ENCODE measurements around the gene MBTPS1. TPM values are rescaled to one million over a fixed set of nuclear protein-coding genes. Genes with fewer than 3 reads are reported as not detected.
A peak's percentile ranks its signal among the peaks of the same experiment; 100 is the strongest.

Gene MBTPS1
- 100 to 1,000 TPM; 126 to 185 (median 166) TPM for total RNA-seq

GRCh38 chr16:84116720-84117493 lies at the start of gene MBTPS1:
Gene MBTPS1, minus strand, starts transcription at chr16:84116942. Its CDS starts 15,159 bp downstream, at chr16:84101783.
- peak; percentile 98 for DNase-seq
- no peaks in the 10 kb centered on the region for H3K36me3 ChIP-seq
- peak; percentile 59 to 95 for TF ChIP-seq POLR2A (IDR thresholded peaks at IDR 0.05)
- TF ChIP-seq CTCF (IDR thresholded peaks at IDR 0.05): peak in 2 of 6 experiments; percentile 2 to 63
- no peaks in the 10 kb centered on the region for H3K27me3 ChIP-seq
- no peaks in the 10 kb centered on the region for H3K9me3 ChIP-seq
- peaks cover 17 to 24% of the 10 kb centered on the region in 2 donors for H3K4me1 ChIP-seq
- H3K4me3 ChIP-seq (replicated peaks in 1 of 3): peak within 1 kb of the TSS; percentile 81 to 93 (median 88)
- intact Hi-C loops (cut with DNase I): no loop called here
- 0 to 1% methylated on average over 26 to 31 of the region's 94 CpGs for WGBS, 2 donors
- H3K27ac ChIP-seq: peak within 1 kb of the TSS; percentile 66 to 92 (median 68)

GRCh38 chr16:84165746-84166145 lies 49.0 kb upstream of the MBTPS1 start:
- 94 to 95% methylated on average over 7 of the region's 7 CpGs for WGBS, 2 donors
- intact Hi-C loops (cut with DNase I): no loop called here
- Histone ChIP-seq H3K36me3 (no peaks in the 10 kb centered on the region), H3K27ac (no peak overlapping the region), H3K27me3 (no peaks in the 10 kb centered on the region), H3K4me3 (replicated peaks in 1 of 3) (no peak overlapping the region), H3K4me1 (no peaks in the 10 kb centered on the region), H3K9me3 (no peaks in the 10 kb centered on the region)
- TF ChIP-seq POLR2A (IDR thresholded peaks at IDR 0.05): no peak
- TF ChIP-seq CTCF (IDR thresholded peaks at IDR 0.05): no peak
- no peak for DNase-seq

- Histone ChIP-seq H3K27me3 (no peaks in the 10 kb centered on the region), H3K9me3 (no peaks in the 10 kb centered on the region), H3K4me1 (no peaks in the 10 kb centered on the region), H3K36me3 (no peaks in the 10 kb centered on the region), H3K27ac (no peak overlapping the region), H3K4me3 (replicated peaks in 1 of 3) (no peak overlapping the region)
- intact Hi-C loops (cut with DNase I): no loop called here
- no peak for TF ChIP-seq POLR2A (IDR thresholded peaks at IDR 0.05)
- no peak for TF ChIP-seq CTCF (IDR thresholded peaks at IDR 0.05)
- DNase-seq: no peak
- WGBS, 2 donors: 67 to 68% methylated on average over 3 of the region's 3 CpGs
Measured at GRCh38 chr16:84161801-84162200, 45.1 kb upstream of the MBTPS1 start.

- intact Hi-C loops (cut with DNase I): no loop called here
- TF ChIP-seq POLR2A (IDR thresholded peaks at IDR 0.05): no peak
- no peak for TF ChIP-seq CTCF (IDR thresholded peaks at IDR 0.05)
- no peaks in the 10 kb centered on the region for H3K27me3 ChIP-seq
- no peaks in the 10 kb centered on the region for H3K36me3 ChIP-seq
- H3K9me3 ChIP-seq: no peaks in the 10 kb centered on the region
- 81 to 89% methylated on average over 6 to 10 of the region's 10 CpGs for whole genome bisulfite sequencing, 2 donors
- no peak for DNase-seq
- no peak overlapping the region for H3K4me3 ChIP-seq (replicated peaks in 1 of 3)
- H3K4me1 ChIP-seq: no peaks in the 10 kb centered on the region
- no peak overlapping the region for H3K27ac ChIP-seq
Measured at GRCh38 chr16:84161037-84161436, 44.3 kb upstream of the MBTPS1 start.

GRCh38 chr16:84159800-84160199 lies 43.1 kb upstream of the MBTPS1 start:
- no peak for TF ChIP-seq CTCF (IDR thresholded peaks at IDR 0.05)
- no peak for TF ChIP-seq POLR2A (IDR thresholded peaks at IDR 0.05)
- intact Hi-C loops (cut with DNase I): no loop called here
- H3K9me3 ChIP-seq: no peaks in the 10 kb centered on the region
- H3K36me3 ChIP-seq: no peaks in the 10 kb centered on the region
- 72 to 73% methylated on average over 1 of the region's 1 CpG for WGBS, 2 donors
- no peak for DNase-seq
- no peak overlapping the region for H3K4me3 ChIP-seq (replicated peaks in 1 of 3)
- no peaks in the 10 kb centered on the region for H3K4me1 ChIP-seq
- no peaks in the 10 kb centered on the region for H3K27me3 ChIP-seq
- no peak overlapping the region for H3K27ac ChIP-seq

Data from thyroid gland (tissue), 4 donors.